OCI-LY3 (cell line): ENCODE data around the gene HJV.
A peak's percentile ranks its signal among the peaks of the same experiment; 100 is the strongest.

Experiments
- H2AFZ ChIP-seq: fragments of 200-600, 300-600 bp; shearing (Covaris generic); 2 replicates; pipeline ENCODE4 v1.6.0; 2014; ENCODE audit warnings: antibody characterized with exemption, low read depth, low read length
- H3K27ac ChIP-seq: fragments of 200-600, 300-600 bp; sonication (generic); 2 replicates; pipeline ENCODE4 v1.5.1; 2014; ENCODE audit warnings: mild to moderate bottlenecking, low read length, moderate library complexity, mixed read lengths
- H3K27me3 ChIP-seq: fragments of 200-600, 300-600 bp; sonication (generic); 2 replicates; pipeline ENCODE4 v1.6.1; 2014; ENCODE audit warnings: low read depth, low read length, mixed read lengths
- H3K36me3 ChIP-seq: fragments of 200-600, 300-600 bp; sonication (generic); replicated peaks from 2 replicates; pipeline ENCODE3; 2014; ENCODE audit warnings: low read depth, low read length, mixed read lengths
- H3K4me1 ChIP-seq: fragments of 300-600, 200-600 bp; sonication (generic); 2 replicates; pipeline ENCODE4 v1.6.1; 2014; ENCODE audit warnings: low read length, mixed read lengths
- H3K4me2 ChIP-seq: fragments of 200-600, 300-600 bp; sonication (generic); 2 replicates; pipeline ENCODE4 v1.6.1; 2014; ENCODE audit warnings: low read length, mixed read lengths
- H3K4me3 ChIP-seq: fragments of 300-600, 200-600 bp; sonication (generic); 2 replicates; pipeline ENCODE4 v1.5.1; 2014; ENCODE audit warnings: antibody characterized with exemption, mild to moderate bottlenecking, low read length, moderate library complexity
- H3K79me2 ChIP-seq: fragments of 300-600, 200-600 bp; shearing (Covaris generic); 2 replicates; pipeline ENCODE4 v1.6.1; 2014; ENCODE audit warnings: mild to moderate bottlenecking, low read length, mixed read lengths
- H3K9ac ChIP-seq: fragments of 300-600, 200-600 bp; shearing (Covaris generic); 2 replicates; pipeline ENCODE4 v1.6.0; 2014; ENCODE audit warnings: mild to moderate bottlenecking, low read length, moderate library complexity
- H3K9me3 ChIP-seq: fragments of 200-600, 300-600 bp; shearing (Covaris generic); 2 replicates; pipeline ENCODE4 v1.6.1; 2014; ENCODE audit warnings: low read length, mixed read lengths; ENCODE audit not compliant: insufficient read depth
- H4K20me1 ChIP-seq: fragments of 200-600, 300-600 bp; sonication (generic); 2 replicates; pipeline ENCODE4 v1.6.1; 2016; ENCODE audit warnings: low read length, mixed read lengths; ENCODE audit not compliant: insufficient read depth
- CTCF ChIP-seq: fragments of 200-600, 300-600 bp; sonication (generic); IDR thresholded peaks from 2 replicates; pipeline ENCODE4 v1.5.1; 2014; ENCODE audit warnings: antibody characterized with exemption, low read length, low read depth
- EZH2phosphoT487 ChIP-seq: fragments of 200-600 bp; shearing (Covaris generic); IDR thresholded peaks from 2 replicates; pipeline ENCODE4 v1.6.1; 2018; ENCODE audit warnings: antibody characterized with exemption, mixed run types, low read depth

The HJV gene

DNA sequence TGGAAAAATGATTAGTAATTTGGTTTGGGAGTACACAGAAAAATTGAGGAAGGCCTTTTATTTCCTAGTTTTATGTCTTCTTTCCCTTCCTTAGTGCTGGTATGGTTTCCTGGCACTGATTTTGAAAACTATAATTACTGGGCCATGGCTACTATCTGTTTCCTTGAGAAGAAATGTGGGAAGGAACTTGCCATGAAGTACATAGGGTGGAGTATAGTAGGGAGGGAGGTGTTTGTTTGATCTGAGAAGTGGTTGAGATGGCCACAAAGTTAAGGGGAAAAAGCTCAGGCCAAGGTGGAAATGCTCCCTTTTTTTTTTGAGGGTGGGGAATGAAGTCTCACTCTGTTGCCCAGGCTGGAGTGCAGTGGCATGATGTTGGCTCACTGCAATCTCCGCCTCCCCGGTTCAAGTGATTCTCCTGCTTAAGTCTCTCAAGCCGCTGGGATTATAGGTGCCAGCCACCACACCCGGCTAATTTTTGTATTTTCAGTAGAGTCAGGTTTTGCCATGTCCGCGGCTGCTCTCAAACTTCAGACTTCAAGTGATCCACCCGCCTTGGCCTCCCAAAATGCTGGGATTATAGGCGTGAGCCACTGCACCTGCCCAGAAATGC, 11.3 kb downstream of the HJV start:
- peaks cover 13% of the 10 kb centered on the region; the same call in 1 of the 2 replicates for H3K4me1 ChIP-seq
- H2AFZ ChIP-seq, result no peak overlapping the region
- H3K4me3 ChIP-seq, result no peak overlapping the region
- peaks cover 7% of the 10 kb centered on the region; the same call in 1 of the 2 replicates for H3K27me3 ChIP-seq
- no peaks in the 10 kb centered on the region for H4K20me1 ChIP-seq
- no peak for TF ChIP-seq EZH2phosphoT487
- no peaks in the 10 kb centered on the region for H3K9me3 ChIP-seq
- H3K36me3 ChIP-seq, result no peaks in the 10 kb centered on the region
- no peak overlapping the region for H3K4me2 ChIP-seq
- H3K27ac ChIP-seq, result no peak overlapping the region
- no peak overlapping the region for H3K9ac ChIP-seq
- H3K79me2 ChIP-seq, result no peaks in the 10 kb centered on the region

GRCh38 chr1:146007489-146008133, 13.9 kb downstream of the HJV start:
- Histone ChIP-seq H3K36me3 (no peaks in the 10 kb centered on the region), H3K9me3 (no peaks in the 10 kb centered on the region), H4K20me1 (no peaks in the 10 kb centered on the region), H2AFZ (no peak overlapping the region), H3K27me3 (no peaks in the 10 kb centered on the region), H3K4me3 (no peak overlapping the region), H3K27ac (no peak overlapping the region), H3K4me2 (no peak overlapping the region), H3K9ac (no peak overlapping the region), H3K79me2 (no peaks in the 10 kb centered on the region), H3K4me1 (peaks cover 10% of the 10 kb centered on the region; the same call in 1 of the 2 replicates)
- no peak for TF ChIP-seq EZH2phosphoT487
- no peak for TF ChIP-seq CTCF

- Histone ChIP-seq H3K79me2 (no peaks in the 10 kb centered on the region), H4K20me1 (no peaks in the 10 kb centered on the region), H3K27me3 (no peaks in the 10 kb centered on the region), H3K36me3 (no peaks in the 10 kb centered on the region), H3K9ac (peak overlapping the region; percentile 1; the same call in 1 of the 2 replicates), H3K4me3 (no peak overlapping the region), H3K4me1 (peaks cover 21% of the 10 kb centered on the region), H3K27ac (no peak overlapping the region), H3K4me2 (peak overlapping the region; percentile 52), H2AFZ (no peak overlapping the region), H3K9me3 (no peaks in the 10 kb centered on the region)
- TF ChIP-seq CTCF (no peak), EZH2phosphoT487 (no peak)
Observed at GRCh38 chr1:146001709-146002108, 19.8 kb downstream of the HJV start.

DNA sequence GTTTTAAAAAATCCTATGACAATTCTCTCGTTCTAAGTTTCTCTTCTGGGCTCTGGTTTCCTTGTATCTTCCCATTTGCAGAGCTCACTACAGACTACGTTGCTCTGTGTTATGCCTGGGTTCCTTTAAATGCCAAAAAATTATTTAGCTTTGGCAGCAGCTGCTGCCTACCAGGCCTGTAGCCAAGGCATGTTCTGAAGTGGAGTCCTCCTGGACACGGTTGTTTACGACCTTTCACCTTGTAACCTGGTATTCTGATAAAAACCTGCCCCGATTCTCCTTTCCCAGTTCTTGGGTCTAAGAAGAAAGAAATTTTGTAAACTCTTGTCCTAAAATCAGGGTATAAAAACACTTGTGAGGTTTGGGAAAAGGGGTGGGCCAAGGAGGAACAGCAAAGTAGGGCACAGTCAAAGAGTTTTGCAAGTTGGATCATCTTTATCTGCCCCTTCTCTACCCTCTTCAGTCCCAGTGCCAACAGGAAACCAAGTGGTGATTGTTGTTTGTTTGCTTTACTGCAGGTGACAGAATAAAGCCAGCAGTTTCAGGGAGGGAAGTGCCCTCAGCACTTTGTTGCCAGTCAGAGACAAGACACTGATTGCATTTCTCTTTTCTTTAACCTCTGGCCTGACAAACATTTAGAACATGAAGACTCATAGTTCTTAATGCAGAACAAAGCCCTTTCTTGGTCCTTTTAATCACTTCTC, 22.1 kb downstream of the HJV start:
- Histone ChIP-seq H3K9ac (no peak overlapping the region), H3K36me3 (peaks cover 16% of the 10 kb centered on the region), H2AFZ (no peak overlapping the region), H4K20me1 (peaks cover 14% of the 10 kb centered on the region), H3K4me3 (no peak overlapping the region), H3K27me3 (no peaks in the 10 kb centered on the region), H3K79me2 (peaks cover 18% of the 10 kb centered on the region), H3K27ac (0 out of 2 replicates have a peak overlapping the region, but pooled peaks have one; percentile 0), H3K9me3 (no peaks in the 10 kb centered on the region), H3K4me2 (no peak overlapping the region), H3K4me1 (peaks cover 28% of the 10 kb centered on the region)
- no peak for TF ChIP-seq EZH2phosphoT487
- no peak for TF ChIP-seq CTCF
